GM12874 (cell line): Measurements from ENCODE around the gene RTN4RL2.

Source experiments
- TF ChIP-seq, protein P1 (sequence below): IDR thresholded peaks from 2 replicates; pipeline ENCODE4 v1.5.1; 2011; ENCODE audit warnings: low read depth, mild to moderate bottlenecking, control low read depth, low read length, moderate library complexity; ENCODE audit not compliant: insufficient read depth

RTN4RL2 gene

DNA sequence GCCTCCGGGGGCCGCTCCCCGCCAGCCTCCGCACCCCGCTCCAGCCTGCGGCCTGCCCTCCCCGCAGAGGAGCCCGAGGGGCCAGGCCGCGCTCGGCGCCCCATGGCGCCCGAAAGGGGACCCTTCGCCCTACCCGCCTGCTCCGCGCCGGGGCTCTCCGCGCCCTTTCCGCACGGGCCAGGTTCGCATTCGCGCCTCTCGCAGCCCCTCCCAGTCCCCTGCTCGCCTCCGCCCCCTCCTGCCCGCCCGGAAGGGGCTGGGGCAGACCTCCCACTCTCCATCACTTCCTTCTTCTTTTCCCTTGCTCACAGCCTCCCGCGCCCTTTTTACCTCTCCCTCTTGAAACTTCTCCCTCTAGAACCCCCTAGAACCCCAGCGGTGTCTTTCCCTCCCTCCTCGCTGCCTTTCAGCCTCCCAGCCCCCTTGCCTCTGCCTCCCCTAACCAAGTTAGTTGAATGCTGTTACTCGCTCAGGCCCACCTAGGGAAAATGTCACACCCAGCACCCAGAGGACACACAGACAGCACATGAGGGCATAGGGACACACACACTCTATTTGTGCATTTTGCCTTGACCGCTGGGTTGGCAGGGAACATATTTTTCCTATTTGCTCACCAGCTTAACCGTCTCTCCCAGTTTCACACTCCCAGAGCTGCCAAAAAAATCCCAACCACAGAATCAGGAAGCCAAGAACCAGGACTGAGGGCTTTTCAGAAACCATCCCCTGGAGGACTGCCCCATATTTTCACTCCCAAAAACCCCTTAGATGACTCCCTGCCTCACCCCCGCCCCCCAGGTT, 33.2 kb upstream of the RTN4RL2 start, which contains the start of gene SLC43A3:
Gene SLC43A3, minus strand, starts transcription at position 193 of the 798 bp plus-strand sequence. CDS start 949 bp downstream, outside the sequence.
- TF ChIP-seq, protein P1, sequence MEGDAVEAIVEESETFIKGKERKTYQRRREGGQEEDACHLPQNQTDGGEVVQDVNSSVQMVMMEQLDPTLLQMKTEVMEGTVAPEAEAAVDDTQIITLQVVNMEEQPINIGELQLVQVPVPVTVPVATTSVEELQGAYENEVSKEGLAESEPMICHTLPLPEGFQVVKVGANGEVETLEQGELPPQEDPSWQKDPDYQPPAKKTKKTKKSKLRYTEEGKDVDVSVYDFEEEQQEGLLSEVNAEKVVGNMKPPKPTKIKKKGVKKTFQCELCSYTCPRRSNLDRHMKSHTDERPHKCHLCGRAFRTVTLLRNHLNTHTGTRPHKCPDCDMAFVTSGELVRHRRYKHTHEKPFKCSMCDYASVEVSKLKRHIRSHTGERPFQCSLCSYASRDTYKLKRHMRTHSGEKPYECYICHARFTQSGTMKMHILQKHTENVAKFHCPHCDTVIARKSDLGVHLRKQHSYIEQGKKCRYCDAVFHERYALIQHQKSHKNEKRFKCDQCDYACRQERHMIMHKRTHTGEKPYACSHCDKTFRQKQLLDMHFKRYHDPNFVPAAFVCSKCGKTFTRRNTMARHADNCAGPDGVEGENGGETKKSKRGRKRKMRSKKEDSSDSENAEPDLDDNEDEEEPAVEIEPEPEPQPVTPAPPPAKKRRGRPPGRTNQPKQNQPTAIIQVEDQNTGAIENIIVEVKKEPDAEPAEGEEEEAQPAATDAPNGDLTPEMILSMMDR, result no peak

DNA sequence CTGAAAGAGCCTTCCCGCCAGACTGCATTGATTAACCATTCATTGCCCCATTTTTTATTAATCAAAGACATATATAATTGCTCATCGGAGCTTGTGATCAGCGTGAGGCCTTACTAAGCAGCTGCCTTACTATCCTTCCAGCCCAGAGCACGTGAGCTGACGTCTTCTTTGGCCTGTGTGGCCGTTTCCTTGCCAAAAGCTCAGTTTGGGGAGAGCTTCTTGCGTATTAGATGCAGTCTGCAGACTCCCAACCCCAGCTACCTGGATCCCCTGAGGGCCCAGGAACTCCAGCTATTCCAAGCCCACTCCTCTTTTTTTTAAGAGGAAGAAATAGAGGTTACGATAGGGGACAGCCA, 32.6 kb upstream of the RTN4RL2 start:
- TF ChIP-seq, protein P1, result no peak

DNA sequence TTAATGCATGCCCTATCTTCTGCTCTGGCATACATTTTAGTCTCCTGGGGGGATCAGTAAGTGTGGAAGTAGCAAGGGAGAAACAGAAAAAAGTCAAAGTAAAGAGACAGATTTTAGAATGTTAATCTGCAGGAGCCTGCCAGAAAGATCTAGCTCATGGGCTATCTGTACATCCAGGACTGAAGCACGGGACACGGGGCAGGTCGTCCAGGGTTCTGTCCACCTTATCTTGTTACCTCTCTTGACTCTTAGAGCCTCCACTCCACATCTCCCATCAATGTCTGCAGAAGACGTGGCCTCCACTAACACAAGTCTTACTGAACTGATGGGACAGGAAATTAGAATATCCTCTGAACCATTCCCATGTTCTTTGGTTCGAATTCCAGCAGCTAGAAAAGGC, 31.7 kb upstream of the RTN4RL2 start:
- TF ChIP-seq, protein P1, result no peak

DNA sequence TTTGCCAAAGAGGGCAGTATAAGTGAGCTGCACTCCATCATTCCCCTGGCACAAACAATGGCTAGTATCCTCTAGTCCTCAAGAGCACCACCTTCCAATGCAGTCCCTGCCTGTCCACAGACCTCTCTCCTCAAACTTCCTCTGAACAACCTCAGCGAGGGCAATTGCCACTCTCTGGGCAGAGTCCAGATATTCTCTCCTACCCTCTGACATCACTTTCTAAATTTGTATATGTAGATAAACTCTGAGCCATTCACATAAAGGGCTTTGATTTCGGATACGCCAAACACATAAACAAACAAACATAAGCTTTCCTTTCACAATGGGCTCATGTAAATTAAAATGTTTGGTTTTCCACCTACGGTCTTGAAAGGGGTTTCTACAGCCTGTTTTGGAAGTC, 30.4 kb upstream of the RTN4RL2 start:
- TF ChIP-seq, protein P1, result no peak

DNA sequence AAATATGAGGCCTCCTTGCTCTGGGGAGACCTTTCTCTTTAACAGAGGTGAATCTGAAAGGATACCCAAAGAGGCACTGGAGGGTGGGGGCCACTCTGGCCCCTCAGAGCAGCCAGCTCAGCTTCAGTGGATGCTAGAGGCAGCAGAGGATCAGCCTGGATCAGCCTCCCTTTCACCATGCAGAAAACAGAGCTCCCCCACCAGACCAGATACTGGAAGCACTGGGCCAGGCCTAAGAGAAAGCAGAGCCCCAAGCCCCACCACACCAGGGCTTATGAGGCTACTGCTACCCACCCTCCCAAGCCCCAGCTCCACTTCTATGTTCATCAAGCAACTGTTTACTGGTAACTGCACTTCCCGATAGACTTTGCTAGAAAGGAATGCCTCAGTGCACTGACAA, 29.4 kb upstream of the RTN4RL2 start:
- TF ChIP-seq, protein P1, result 0 out of 2 replicates have a peak, but pooled peaks have one; percentile 6

DNA sequence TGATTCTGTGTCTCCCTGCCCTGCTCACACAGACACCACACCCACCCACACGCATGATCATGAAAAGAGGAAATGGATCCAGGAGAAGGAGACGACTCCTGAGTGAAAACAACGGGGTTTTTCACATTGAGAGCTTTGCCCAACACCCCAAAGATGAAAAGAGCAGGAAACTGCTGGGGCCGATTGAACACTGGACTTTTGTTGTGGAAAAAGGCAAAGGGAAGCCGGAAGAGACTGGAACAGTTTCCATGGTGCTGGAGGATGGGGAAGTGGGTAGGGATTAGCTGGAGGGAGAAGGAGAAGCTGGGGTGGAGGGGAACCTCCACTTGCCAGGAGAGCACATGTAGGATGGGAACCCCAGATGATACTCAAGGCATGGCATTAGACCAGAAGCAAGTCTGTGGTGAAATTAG, 28.2 kb upstream of the RTN4RL2 start:
- TF ChIP-seq, protein P1, result no peak

DNA sequence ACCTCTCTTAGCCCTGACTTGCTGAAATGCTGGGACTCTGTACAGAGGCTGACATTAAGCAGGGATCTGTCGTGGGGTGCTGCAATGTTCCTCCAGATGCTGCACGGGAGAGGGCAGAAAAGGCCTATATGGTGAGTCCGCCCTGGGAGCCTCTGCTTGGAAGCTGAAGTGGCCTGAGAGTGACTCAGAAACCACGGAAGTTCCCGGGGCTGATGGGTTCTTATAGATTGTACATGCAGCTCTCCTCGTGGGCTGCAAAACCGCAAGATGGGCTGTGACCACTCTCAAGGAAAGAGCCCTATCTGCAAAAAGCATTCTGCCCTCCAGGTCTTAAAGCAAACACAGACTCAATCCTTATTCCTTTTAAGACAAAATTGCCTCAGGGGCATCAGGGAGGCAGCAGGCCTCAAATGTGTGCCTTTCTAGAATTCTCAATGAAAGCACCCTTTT, 27.6 kb upstream of the RTN4RL2 start:
- TF ChIP-seq, protein P1, result no peak
